Thyroid gland (tissue), 4 donors: ENCODE measurements around the gene SNIP1.

ENCODE experiments used
- CTCF ChIP-seq, 6 experiments: fragments of 200-600 bp in 3 of 6; fragments of 450-650 bp in 3 of 6; sonication (generic) in 3 of 6; IDR thresholded peaks; one replicate each; pipeline ENCODE4 v1.5.1; 2016 to 2019; ENCODE audit warnings: antibody characterized with exemption in 6 of 6, mild to moderate bottlenecking in 2 of 6, inconsistent platforms in 1 of 6, moderate library complexity in 1 of 6
- POLR2A ChIP-seq, 2 donors: fragments of 450-650 bp; IDR thresholded peaks; one replicate each; pipeline ENCODE4 v1.6.1; 2017; ENCODE audit warnings: antibody characterized with exemption in 2 of 2, mild to moderate bottlenecking in 2 of 2, moderate library complexity in 1 of 2

- TF ChIP-seq CTCF (IDR thresholded peaks at IDR 0.05) (peak in 5 of 6 experiments; percentile 36 to 81 (median 79)), POLR2A (IDR thresholded peaks at IDR 0.05) (peak; percentile 11 to 85)
These were observed 39.5 kb downstream of the SNIP1 start, which contains the start of gene MEAF6 for GRCh38 chr1:37514350-37515184.
